ENCODE measurements around the gene PIPOX.

DNA sequence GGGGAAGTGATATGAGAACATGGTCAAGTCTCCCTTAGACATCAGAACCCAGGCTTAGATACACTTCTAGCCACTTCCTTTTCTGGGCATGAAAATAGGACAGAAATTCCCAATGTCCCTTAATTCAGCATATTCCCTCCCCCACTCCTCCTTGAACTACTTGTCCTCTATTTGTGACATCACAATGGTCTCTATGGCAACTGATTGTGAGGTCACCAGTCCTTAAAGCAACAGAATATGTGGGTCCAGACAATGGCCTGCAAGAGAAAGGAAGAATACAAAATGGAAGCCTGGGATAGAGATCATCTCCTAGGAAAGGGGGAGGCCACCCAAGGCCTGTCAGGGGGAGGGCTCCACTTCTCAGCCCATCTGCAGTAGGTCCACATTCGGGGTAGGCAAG is 30.4 kb upstream of the PIPOX start:
- TF ChIP-seq, protein P1, sequence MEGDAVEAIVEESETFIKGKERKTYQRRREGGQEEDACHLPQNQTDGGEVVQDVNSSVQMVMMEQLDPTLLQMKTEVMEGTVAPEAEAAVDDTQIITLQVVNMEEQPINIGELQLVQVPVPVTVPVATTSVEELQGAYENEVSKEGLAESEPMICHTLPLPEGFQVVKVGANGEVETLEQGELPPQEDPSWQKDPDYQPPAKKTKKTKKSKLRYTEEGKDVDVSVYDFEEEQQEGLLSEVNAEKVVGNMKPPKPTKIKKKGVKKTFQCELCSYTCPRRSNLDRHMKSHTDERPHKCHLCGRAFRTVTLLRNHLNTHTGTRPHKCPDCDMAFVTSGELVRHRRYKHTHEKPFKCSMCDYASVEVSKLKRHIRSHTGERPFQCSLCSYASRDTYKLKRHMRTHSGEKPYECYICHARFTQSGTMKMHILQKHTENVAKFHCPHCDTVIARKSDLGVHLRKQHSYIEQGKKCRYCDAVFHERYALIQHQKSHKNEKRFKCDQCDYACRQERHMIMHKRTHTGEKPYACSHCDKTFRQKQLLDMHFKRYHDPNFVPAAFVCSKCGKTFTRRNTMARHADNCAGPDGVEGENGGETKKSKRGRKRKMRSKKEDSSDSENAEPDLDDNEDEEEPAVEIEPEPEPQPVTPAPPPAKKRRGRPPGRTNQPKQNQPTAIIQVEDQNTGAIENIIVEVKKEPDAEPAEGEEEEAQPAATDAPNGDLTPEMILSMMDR (IDR thresholded peaks at IDR 0.05): no peak
- no peak for TF ChIP-seq POLR2A (IDR thresholded peaks at IDR 0.05)
